IMR-90 (cell line): ENCODE results near the gene RGS7BP. TPM values are rescaled to one million over a fixed set of nuclear protein-coding genes. Genes with fewer than 3 reads are reported as not detected.

Experiments
- ATAC-seq: fragments of 200-7000 bp; cut with Tn5 transposase; 2 replicates; pipeline ENCODE4 v1.9.1; 2020; ENCODE audit warnings: low read depth, mild to moderate bottlenecking, moderate library complexity
- BruUV-seq: library from RNA; stranded (reverse); fragments of 400-500 nt; replicated peaks from 2 replicates; lab custom pipeline; 2021; lab: Mats Ljungman, UMichigan
- CTCF ChIA-PET: fragments of 300-600 bp; formaldehyde crosslinking; extraction: SDS; loops from one replicate; lab custom pipeline; 2021; ENCODE audit warnings: antibody characterized with exemption; lab: Yijun Ruan, JAX
- POLR2A ChIA-PET: fragments of 300-600 bp; sonication (Branson Sonifier 250); formaldehyde crosslinking; loops from one replicate; lab custom pipeline; 2022; ENCODE audit warnings: antibody characterized with exemption; ENCODE audit not compliant: unreplicated experiment; lab: Charles Lee
- DNase-seq: peaks from one replicate; pipeline ENCODE4 v3.0.0; 2013
- H2AFZ ChIP-seq: replicated peaks from 2 replicates; pipeline ENCODE3; 2013; ENCODE audit warnings: low read length, mild to moderate bottlenecking; ENCODE audit not compliant: poor library complexity
- H2AK5ac ChIP-seq: 2 replicates; pipeline ENCODE4 v1.6.1; 2013; ENCODE audit warnings: low read depth, low read length, inconsistent platforms
- H2AK9ac ChIP-seq: replicated peaks from 2 replicates; pipeline ENCODE3; 2013; ENCODE audit warnings: mild to moderate bottlenecking, low read depth, low read length, moderate library complexity; ENCODE audit not compliant: poor library complexity
- H2BK120ac ChIP-seq: 2 replicates; pipeline ENCODE4 v1.6.1; 2013; ENCODE audit warnings: low read depth, low read length, inconsistent platforms
- H2BK15ac ChIP-seq: 3 replicates; pipeline ENCODE4 v1.6.1; 2013; ENCODE audit warnings: low read depth, low read length, inconsistent platforms
- H2BK20ac ChIP-seq: 2 replicates; pipeline ENCODE4 v1.6.1; 2013; ENCODE audit warnings: low read depth, mild to moderate bottlenecking, inconsistent platforms, low read length, moderate library complexity
- H2BK5ac ChIP-seq: 2 replicates; pipeline ENCODE4 v1.6.1; 2013; ENCODE audit warnings: mild to moderate bottlenecking, low read depth, low read length, inconsistent platforms; ENCODE audit not compliant: poor library complexity, severe bottlenecking
- H3K14ac ChIP-seq: replicated peaks from 2 replicates; pipeline ENCODE4 v1.6.1; 2013; ENCODE audit warnings: low read depth, low read length, inconsistent platforms
- H3K18ac ChIP-seq: 2 replicates; pipeline ENCODE4 v1.6.1; 2013; ENCODE audit warnings: low read depth, low read length, control low read depth
- H3K23ac ChIP-seq: 2 replicates; pipeline ENCODE4 v1.6.1; 2013; ENCODE audit warnings: low read depth, low read length, inconsistent platforms
- H3K27ac ChIP-seq: 2 replicates; pipeline ENCODE4 v1.5.1; 2013; ENCODE audit warnings: mild to moderate bottlenecking, control low read depth, low read length; ENCODE audit not compliant: insufficient read depth
- H3K27me3 ChIP-seq: 2 replicates; pipeline ENCODE4 v1.6.1; 2013; ENCODE audit warnings: low read length; ENCODE audit not compliant: control insufficient read depth, insufficient read depth
- H3K36me3 ChIP-seq: 2 replicates; pipeline ENCODE4 v1.6.1; 2013; ENCODE audit warnings: low read length, mixed read lengths; ENCODE audit not compliant: control insufficient read depth, insufficient read depth
- H3K4ac ChIP-seq: 2 replicates; pipeline ENCODE4 v1.6.1; 2013; ENCODE audit warnings: low read depth, low read length, inconsistent platforms
- H3K4me1 ChIP-seq: 2 replicates; pipeline ENCODE4 v1.6.1; 2013; ENCODE audit warnings: low read length, mixed read lengths; ENCODE audit not compliant: control insufficient read depth, insufficient read depth
- H3K4me2 ChIP-seq: 2 replicates; pipeline ENCODE4 v1.6.1; 2013; ENCODE audit warnings: low read depth, mild to moderate bottlenecking, control low read depth, low read length, moderate library complexity
- H3K4me3 ChIP-seq: 2 replicates; pipeline ENCODE4 v1.5.1; 2013; ENCODE audit warnings: low read depth, mild to moderate bottlenecking, control low read depth, low read length, moderate library complexity; ENCODE audit not compliant: insufficient read depth
- H3K56ac ChIP-seq: 2 replicates; pipeline ENCODE4 v1.6.1; 2013; ENCODE audit warnings: low read length, inconsistent platforms; ENCODE audit not compliant: insufficient read depth; ENCODE audit errors: extremely low read depth
- H3K79me1 ChIP-seq, 2 experiments: 2 replicates each; pipeline ENCODE4 v1.6.1; 2013; ENCODE audit warnings: low read length in 2 of 2, inconsistent platforms in 1 of 2, low read depth in 1 of 2
- H3K9ac ChIP-seq: 2 replicates; pipeline ENCODE4 v1.6.1; 2013; ENCODE audit warnings: low read depth, low read length, control low read depth
- H3K9me1 ChIP-seq: 2 replicates; pipeline ENCODE4 v1.6.1; 2013; ENCODE audit warnings: low read length, inconsistent platforms; ENCODE audit not compliant: insufficient read depth
- H3K9me3 ChIP-seq: 2 replicates; pipeline ENCODE4 v1.6.1; 2013; ENCODE audit warnings: low read length; ENCODE audit not compliant: control insufficient read depth, insufficient read depth
- H4K20me1 ChIP-seq: 2 replicates; pipeline ENCODE4 v1.6.1; 2013; ENCODE audit warnings: low read length, inconsistent platforms; ENCODE audit not compliant: insufficient read depth
- H4K5ac ChIP-seq: 2 replicates; pipeline ENCODE4 v1.6.1; 2013; ENCODE audit warnings: mild to moderate bottlenecking, low read depth, low read length, control low read depth
- H4K8ac ChIP-seq, 2 experiments: 2 replicates each; pipeline ENCODE4 v1.6.1; 2013; ENCODE audit warnings: low read depth in 2 of 2, low read length in 2 of 2, control low read depth in 1 of 2, inconsistent platforms in 1 of 2
- H4K91ac ChIP-seq: 2 replicates; pipeline ENCODE4 v1.6.1; 2013; ENCODE audit warnings: low read depth, low read length, inconsistent platforms; ENCODE audit not compliant: insufficient read depth
- CEBPB ChIP-seq: IDR thresholded peaks from 2 replicates; pipeline ENCODE4 v1.6.1; 2012; ENCODE audit warnings: low read depth, low read length, improper control_type of control experiment
- CHD1 ChIP-seq: IDR thresholded peaks from 2 replicates; pipeline ENCODE4 v1.6.1; 2012; ENCODE audit warnings: low read depth, low read length, improper control_type of control experiment
- MAFK ChIP-seq: IDR thresholded peaks from 2 replicates; pipeline ENCODE4 v1.6.1; 2012; ENCODE audit warnings: low read depth, low read length, improper control_type of control experiment
- MAZ ChIP-seq: IDR thresholded peaks from 2 replicates; pipeline ENCODE4 v1.6.1; 2012; ENCODE audit warnings: low read depth, mild to moderate bottlenecking, low read length, improper control_type of control experiment, moderate library complexity, borderline replicate concordance
- POLR2A ChIP-seq: IDR thresholded peaks from 2 replicates; pipeline ENCODE4 v1.6.1; 2012; ENCODE audit warnings: mild to moderate bottlenecking, low read depth, low read length
- RAD21 ChIP-seq: IDR thresholded peaks from 2 replicates; pipeline ENCODE4 v1.6.1; 2012; ENCODE audit warnings: low read length, improper control_type of control experiment
- RCOR1 ChIP-seq: IDR thresholded peaks from 2 replicates; pipeline ENCODE4 v1.6.1; 2012; ENCODE audit warnings: mild to moderate bottlenecking, low read length, improper control_type of control experiment; ENCODE audit not compliant: insufficient replicate concordance
- SMC3 ChIP-seq: fragments of 150-350 bp; IDR thresholded peaks from 2 replicates; pipeline ENCODE4 v1.6.1; 2016; ENCODE audit warnings: low read depth, mild to moderate bottlenecking, antibody characterized with exemption, low read length, moderate library complexity
- WGBS, 2 experiments: methylation state at CpG; one replicate each; pipeline versions ENCODE4 v1.1.5 to v1.1.7; 2013; ENCODE audit warnings: missing lambda C conversion rate in 2 of 2; ENCODE audit not compliant: insufficient read length in 1 of 2; ENCODE audit errors: extremely low coverage in 2 of 2; 5-methylcytosine and 5-hydroxymethylcytosine counted together
- dilution Hi-C: fragments of 300-500 bp; cut with HindIII; formaldehyde crosslinking; loops from one replicate; pipeline ENCODE4 v1.14.3; 2018; ENCODE audit warnings: low sequenced_read_pairs; ENCODE audit not compliant: unreplicated experiment
- in situ Hi-C: fragments of 300-500 bp; cut with MboI; formaldehyde crosslinking; loops from 3 replicates; pipeline ENCODE4 v1.14.3; 2019; ENCODE audit warnings: low sequenced_read_pairs, inconsistent platforms, mixed read lengths
- intact Hi-C: fragments of 100-400 bp; cut with micrococcal nuclease; formaldehyde crosslinking; loops from 2 replicates; pipeline ENCODE4 v1.10.0; 2022
- polyA plus RNA-seq, 3 experiments: library from polyadenylated mRNA; depleted of rRNA; stranded (reverse); fragments of >200 nt; gene quantifications; 2 replicates each; pipeline ENCODE4 v1.2.3, GENCODE V29; 2012; ENCODE audit warnings: low replicate concordance in 1 of 3
- total RNA-seq: library from RNA; depleted of rRNA; stranded (reverse); fragments of >200 nt; gene quantifications from 2 replicates; pipeline ENCODE4 v1.2.3, GENCODE V29; 2012
- TF ChIP-seq, protein P1 (sequence below): fragments of 150-350 bp; IDR thresholded peaks from 2 replicates; pipeline ENCODE4 v1.6.1; 2017; ENCODE audit warnings: mild to moderate bottlenecking, antibody characterized with exemption, low read length, low read depth
- TF ChIP-seq, protein P2 (sequence below): conservative IDR thresholded peaks from 2 replicates; pipeline ENCODE4 v1.5.1; 2012; ENCODE audit warnings: mild to moderate bottlenecking, low read depth, low read length, improper control_type of control experiment

Gene RGS7BP
- total and polyA plus RNA-seq, 2 of the 4 experiments (the other 2 are of a cell fraction), result not detected

DNA sequence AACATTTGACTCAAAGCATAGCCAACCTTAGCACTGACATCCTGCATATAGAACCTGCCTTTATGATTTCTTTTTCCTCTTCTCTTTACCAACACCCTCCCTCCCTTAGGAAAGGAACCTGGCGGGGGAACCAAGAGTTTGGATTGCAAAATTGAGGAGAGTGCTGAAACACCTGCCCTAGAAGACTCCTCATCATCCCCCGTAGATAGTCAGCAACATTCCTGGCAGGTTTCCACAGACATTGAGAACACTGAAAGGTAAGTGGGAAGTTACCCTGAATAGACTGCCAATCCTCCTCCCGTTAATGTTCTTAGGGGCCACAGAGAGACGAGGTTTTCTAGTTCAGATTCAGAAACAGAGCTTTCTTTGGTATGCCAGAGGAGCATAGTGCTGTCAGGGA, 88.8 kb downstream of the RGS7BP start:
- dilution Hi-C loops, result no loop called here
- Histone ChIP-seq H4K20me1 (no peaks in the 10 kb centered on the region), H4K91ac (no peak overlapping the region), H3K4ac (no peak overlapping the region), H2BK120ac (no peak overlapping the region), H2BK5ac (no peak overlapping the region), H3K9me3 (no peaks in the 10 kb centered on the region), H3K9me1 (no peaks in the 10 kb centered on the region), H3K4me2 (no peak overlapping the region), H2AK9ac (no peak overlapping the region), H2BK15ac (no peak overlapping the region), H3K79me1 (no peaks in the 10 kb centered on the region), H3K23ac (no peak overlapping the region), H3K4me3 (no peak overlapping the region), H3K4me1 (no peaks in the 10 kb centered on the region), H2BK20ac (no peak overlapping the region), H4K8ac (no peak overlapping the region), H3K27ac (no peak overlapping the region), H3K36me3 (no peaks in the 10 kb centered on the region), H2AK5ac (no peak overlapping the region), H3K27me3 (peaks cover 1% of the 10 kb centered on the region; the same call in 1 of the 2 replicates), H4K5ac (no peak overlapping the region), H3K56ac (no peak overlapping the region), H2AFZ (no peak overlapping the region), H3K9ac (no peak overlapping the region), H3K14ac (no peak overlapping the region), H3K18ac (no peak overlapping the region)
- ATAC-seq (no peak), DNase-seq (no peak)
- 37% methylated on average over 2 of the region's 4 CpGs; no CpG with 5 or more reads in 1 of the 2 experiments for WGBS, 2 experiments
- POLR2A ChIA-PET, result no interaction called here
- CTCF ChIA-PET, result interaction anchor here (1.5 kb wide), 1 partner anchor 9 kb away, joined by 4 read pairs; no protein-coding TSS in a partner anchor
- TF ChIP-seq CEBPB (no peak), CHD1 (no peak), RAD21 (no peak), MAFK (no peak), RCOR1 (no peak), POLR2A (no peak), SMC3 (no peak), MAZ (no peak)
- TF ChIP-seq, protein P1, sequence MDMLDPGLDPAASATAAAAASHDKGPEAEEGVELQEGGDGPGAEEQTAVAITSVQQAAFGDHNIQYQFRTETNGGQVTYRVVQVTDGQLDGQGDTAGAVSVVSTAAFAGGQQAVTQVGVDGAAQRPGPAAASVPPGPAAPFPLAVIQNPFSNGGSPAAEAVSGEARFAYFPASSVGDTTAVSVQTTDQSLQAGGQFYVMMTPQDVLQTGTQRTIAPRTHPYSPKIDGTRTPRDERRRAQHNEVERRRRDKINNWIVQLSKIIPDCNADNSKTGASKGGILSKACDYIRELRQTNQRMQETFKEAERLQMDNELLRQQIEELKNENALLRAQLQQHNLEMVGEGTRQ, result no peak
- TF ChIP-seq, protein P2, sequence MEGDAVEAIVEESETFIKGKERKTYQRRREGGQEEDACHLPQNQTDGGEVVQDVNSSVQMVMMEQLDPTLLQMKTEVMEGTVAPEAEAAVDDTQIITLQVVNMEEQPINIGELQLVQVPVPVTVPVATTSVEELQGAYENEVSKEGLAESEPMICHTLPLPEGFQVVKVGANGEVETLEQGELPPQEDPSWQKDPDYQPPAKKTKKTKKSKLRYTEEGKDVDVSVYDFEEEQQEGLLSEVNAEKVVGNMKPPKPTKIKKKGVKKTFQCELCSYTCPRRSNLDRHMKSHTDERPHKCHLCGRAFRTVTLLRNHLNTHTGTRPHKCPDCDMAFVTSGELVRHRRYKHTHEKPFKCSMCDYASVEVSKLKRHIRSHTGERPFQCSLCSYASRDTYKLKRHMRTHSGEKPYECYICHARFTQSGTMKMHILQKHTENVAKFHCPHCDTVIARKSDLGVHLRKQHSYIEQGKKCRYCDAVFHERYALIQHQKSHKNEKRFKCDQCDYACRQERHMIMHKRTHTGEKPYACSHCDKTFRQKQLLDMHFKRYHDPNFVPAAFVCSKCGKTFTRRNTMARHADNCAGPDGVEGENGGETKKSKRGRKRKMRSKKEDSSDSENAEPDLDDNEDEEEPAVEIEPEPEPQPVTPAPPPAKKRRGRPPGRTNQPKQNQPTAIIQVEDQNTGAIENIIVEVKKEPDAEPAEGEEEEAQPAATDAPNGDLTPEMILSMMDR, result no peak
- no TSS peak for BruUV-seq
- in situ Hi-C loops, result no loop called here
- intact Hi-C loops, result no loop called here
